Measurements from ENCODE around the gene NEMP1.
A peak's percentile ranks its signal among the peaks of the same experiment; 100 is the strongest.
"Not testable (repeated sequence)": the region's sequence is repeated elsewhere in the genome, so short reads cannot be mapped to it uniquely, and the experiment has no call there.

The NEMP1 gene

GRCh38 chr12:57124261-57124877, 45.8 kb upstream of the NEMP1 start:
- no peak overlapping the region for H3K4me3 ChIP-seq (ENCODE audit: control insufficient read depth, low read depth, low read length)
- TF ChIP-seq CTCF (IDR thresholded peaks at IDR 0.05; ENCODE audit: control insufficient read depth, insufficient read depth, low read depth, low read length, missing control alignments), result peak; percentile 93
- DNase-seq (ENCODE audit: low read depth), result no peak

- TF ChIP-seq CTCF (IDR thresholded peaks at IDR 0.05; ENCODE audit: control insufficient read depth, insufficient read depth, low read depth, low read length, missing control alignments), result no peak
- no peak for DNase-seq (ENCODE audit: low read depth)
- no peak overlapping the region for H3K4me3 ChIP-seq (ENCODE audit: control insufficient read depth, low read depth, low read length)
Measured at GRCh38 chr12:57123813-57124212, 45.2 kb upstream of the NEMP1 start.

- DNase-seq (ENCODE audit: low read depth); H3K4me3 ChIP-seq (ENCODE audit: control insufficient read depth, low read depth, low read length): not testable (repeated sequence)
Measured at GRCh38 chr12:57120718-57121117, 42.1 kb upstream of the NEMP1 start.

DNA sequence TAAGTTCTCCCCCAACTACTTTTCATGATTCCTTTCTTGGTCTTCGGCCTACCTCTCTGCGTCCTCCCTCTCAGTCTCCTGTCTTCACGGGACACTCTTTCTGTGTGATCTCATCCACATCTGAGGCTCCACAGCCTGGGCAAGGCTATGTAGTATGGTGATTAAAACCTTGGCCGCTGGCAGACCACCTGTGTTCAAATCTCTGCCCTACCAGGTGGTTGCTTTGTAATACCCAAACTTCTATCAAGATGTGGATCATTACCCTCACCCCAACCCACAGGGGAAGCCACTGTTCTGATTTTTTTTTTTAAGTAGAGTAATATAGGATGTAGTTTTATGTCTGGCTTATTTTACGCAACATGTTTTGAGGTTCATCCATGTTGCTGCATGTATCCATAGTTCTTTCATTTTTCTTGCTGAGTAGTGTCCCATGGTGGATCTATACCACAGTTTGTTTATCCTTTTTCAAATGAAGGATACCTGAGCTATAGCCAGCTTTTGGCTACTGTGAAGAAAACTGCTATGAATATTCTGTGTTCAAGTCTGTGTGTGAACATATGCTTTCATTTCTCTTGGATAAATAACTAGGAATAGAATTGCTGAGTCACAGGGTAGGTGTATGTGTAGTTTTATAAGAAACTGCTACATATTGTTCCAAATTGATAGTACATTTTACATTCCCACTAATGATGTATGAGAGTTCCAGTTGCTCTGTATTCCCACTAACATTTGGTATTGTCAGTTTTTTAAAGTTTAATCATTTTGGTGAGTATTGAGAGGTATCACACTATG, 40.9 kb upstream of the NEMP1 start:
- no peak for TF ChIP-seq CTCF (IDR thresholded peaks at IDR 0.05; ENCODE audit: control insufficient read depth, insufficient read depth, low read depth, low read length, missing control alignments)
- no peak overlapping the region for H3K4me3 ChIP-seq (ENCODE audit: control insufficient read depth, low read depth, low read length)
- no peak for DNase-seq (ENCODE audit: low read depth)

DNA sequence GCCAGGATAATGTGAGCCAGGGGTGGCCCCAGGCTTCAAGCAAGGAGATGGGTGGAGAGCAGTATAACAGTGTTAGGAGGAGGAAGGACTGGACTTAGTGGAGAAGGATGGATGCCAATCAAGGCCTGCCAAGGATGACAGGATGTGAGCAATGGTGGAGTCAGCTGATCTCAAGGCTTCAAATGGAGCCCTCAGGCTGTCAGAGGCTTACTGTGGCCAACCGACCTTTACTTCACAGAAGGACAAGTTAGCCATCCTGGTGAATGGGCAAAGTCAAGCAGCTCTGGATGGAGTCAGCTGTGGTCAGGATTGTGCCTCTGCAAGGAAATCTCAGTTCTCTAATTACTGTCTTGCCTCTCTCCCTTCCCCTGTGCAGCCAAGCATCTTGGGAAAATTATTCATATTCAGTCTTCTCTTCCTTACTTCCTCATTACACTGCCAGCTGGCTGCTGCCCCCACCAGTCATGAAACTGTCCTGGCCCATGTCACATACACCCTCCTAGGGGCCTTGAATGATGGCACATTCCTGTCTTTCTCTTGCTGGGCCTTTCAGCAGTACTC, 40.2 kb upstream of the NEMP1 start:
- H3K4me3 ChIP-seq (ENCODE audit: control insufficient read depth, low read depth, low read length), result no peak overlapping the region
- DNase-seq (ENCODE audit: low read depth), result no peak
- TF ChIP-seq CTCF (IDR thresholded peaks at IDR 0.05; ENCODE audit: control insufficient read depth, insufficient read depth, low read depth, low read length, missing control alignments), result no peak

GRCh38 chr12:57116580-57117281, 38.1 kb upstream of the NEMP1 start:
- H3K4me3 ChIP-seq (ENCODE audit: control insufficient read depth, low read depth, low read length), result no peak overlapping the region
- no peak for TF ChIP-seq CTCF (IDR thresholded peaks at IDR 0.05; ENCODE audit: control insufficient read depth, insufficient read depth, low read depth, low read length, missing control alignments)
- DNase-seq (ENCODE audit: low read depth), result no peak
